Adrenal gland (tissue), 5 donors: ENCODE results near the gene KRT14.

ENCODE experiments used
- CTCF ChIP-seq, 6 experiments: fragments of 450-650 bp in 4 of 6; fragments of 200-600 bp in 2 of 6; sonication (generic) in 1 of 6; IDR thresholded peaks; 1 replicate in 5 of 6; 2 replicates in 1 of 6; pipeline versions ENCODE4 v1.5.1 to v1.8.0; 2016 to 2021; ENCODE audit warnings: antibody characterized with exemption in 6 of 6, mild to moderate bottlenecking in 2 of 6, moderate library complexity in 1 of 6
- POLR2A ChIP-seq, 2 donors: fragments of 450-650 bp; IDR thresholded peaks; one replicate each; pipeline ENCODE4 v1.6.1; 2017; ENCODE audit warnings: antibody characterized with exemption in 2 of 2, mild to moderate bottlenecking in 2 of 2, moderate library complexity in 1 of 2
- donor health status: DM: no; HTN: no; CAD: no.

GRCh38 chr17:41615454-41615853 is 28.8 kb upstream of the KRT14 start:
- no peak for TF ChIP-seq CTCF (IDR thresholded peaks at IDR 0.05)
- no peak for TF ChIP-seq POLR2A (IDR thresholded peaks at IDR 0.05)
